Measurements from ENCODE around the gene ADPRH. TPM values are rescaled to one million over a fixed set of nuclear protein-coding genes. Genes with fewer than 3 reads are reported as not detected.

The ADPRH gene
- total RNA-seq, 1 experiment from 2014 or later: 3.6 TPM

DNA sequence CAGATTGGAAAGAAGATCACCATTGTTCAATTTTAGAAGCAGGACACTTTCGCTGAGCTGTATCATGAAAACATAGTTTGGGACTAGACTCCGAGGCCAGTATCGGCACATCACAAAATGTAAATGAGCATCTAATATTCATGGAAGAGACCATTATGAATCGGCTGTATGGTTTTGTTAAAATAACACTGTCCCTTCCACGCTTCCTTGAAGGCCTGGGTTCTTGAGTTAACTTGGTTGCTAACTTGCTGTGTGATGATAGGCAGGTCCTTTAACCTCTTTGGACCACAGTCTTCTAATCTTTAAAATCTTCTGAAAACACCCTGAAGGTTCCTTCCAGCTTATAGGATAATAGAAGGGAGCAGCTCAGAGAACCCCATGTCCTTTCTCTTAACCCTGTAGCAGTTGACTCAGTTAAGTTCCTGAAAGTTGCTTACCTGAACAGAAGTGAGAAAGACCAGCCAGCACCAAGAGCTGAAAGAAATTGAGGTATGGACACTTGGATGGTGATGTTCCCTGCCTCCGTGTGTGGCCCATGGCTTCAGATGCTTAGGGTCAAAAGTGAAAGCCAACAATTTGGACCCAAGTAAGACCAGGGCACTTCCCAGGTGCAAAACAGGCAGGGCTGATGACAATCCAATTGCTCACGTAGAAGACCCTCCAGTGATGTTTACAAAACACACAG, 22.0 kb upstream of the ADPRH start (continued):
- TF ChIP-seq EMX1 (CRISPR knock-in tag; IDR thresholded peaks at IDR 0.05) (no peak), SP1 (CRISPR knock-in tag; conservative IDR thresholded peaks at IDR 0.05) (no peak), GRHL2 (CRISPR knock-in tag; IDR thresholded peaks at IDR 0.05; ENCODE audit: insufficient replicate concordance, severe bottlenecking) (no peak), ZNF416 (CRISPR knock-in tag; IDR thresholded peaks at IDR 0.05) (no peak), GTF2I (CRISPR knock-in tag; conservative IDR thresholded peaks at IDR 0.05) (no peak)
- TF ChIP-seq, protein P1, sequence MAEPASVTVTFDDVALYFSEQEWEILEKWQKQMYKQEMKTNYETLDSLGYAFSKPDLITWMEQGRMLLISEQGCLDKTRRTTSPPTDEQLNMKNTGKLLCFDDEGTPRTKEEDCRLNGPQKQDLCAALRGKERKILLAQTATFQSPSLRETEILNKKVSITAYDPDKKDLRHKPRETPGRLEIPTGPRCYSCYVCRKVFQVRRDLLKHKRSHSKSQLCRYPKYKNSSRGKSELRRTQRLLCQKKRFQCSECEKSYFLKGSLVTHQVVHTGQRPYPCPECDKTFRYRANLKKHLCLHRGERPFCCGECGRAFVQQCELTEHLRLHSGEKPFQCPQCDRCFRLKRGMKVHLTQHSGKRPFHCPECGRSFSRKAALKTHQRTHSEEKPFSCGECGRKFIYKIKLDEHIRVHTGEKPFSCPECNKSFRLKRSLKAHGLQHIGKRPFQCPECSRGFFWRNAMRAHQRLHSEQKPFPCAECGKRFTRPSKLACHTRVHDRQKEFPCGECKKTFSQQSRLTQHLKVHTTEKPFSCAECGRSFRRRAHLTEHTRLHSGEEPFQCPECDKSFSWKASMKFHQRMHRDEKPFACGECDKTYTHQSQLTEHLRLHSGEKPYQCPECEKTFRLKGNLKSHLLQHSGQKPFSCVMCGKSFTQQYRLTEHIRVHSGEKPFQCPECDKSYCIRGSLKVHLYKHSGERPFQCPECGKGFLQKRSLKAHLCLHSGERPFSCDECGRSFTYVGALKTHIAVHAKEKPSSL (CRISPR knock-in tag; conservative IDR thresholded peaks at IDR 0.05): no peak

DNA sequence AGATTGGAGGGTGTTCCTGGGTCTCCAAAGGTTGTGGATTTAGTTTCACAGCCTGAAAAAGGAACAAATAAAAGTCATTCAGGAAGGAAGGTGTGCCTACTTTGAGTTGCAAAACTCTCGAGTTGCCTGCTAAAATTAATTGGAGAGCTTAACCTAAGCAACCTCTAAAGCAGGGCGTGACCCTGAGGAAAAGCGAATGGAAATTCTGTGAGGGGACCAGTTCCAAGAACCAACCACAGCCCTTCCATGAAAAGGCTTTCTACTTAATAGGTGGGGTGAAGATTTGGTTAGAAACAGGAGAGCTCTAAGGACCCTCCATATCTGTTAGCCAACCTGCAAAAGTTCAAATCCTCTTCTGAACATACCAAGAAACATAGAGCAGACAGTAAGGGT, 21.4 kb upstream of the ADPRH start:
- no peak for ATAC-seq
- Mint-ChIP-seq H3K9me3 (no peaks in the 10 kb centered on the region), H3K4me3 (no peak overlapping the region), H3K27me3 (ENCODE audit: low read depth) (no peaks in the 10 kb centered on the region; the same call in 1 of the 2 replicates), H3K4me1 (peaks cover 9% of the 10 kb centered on the region; the same call in 1 of the 2 replicates), H3K27ac (no peak overlapping the region), H3K36me3 (no peaks in the 10 kb centered on the region)
- no peak for TF ChIP-seq KAT7 (CRISPR knock-in tag; IDR thresholded peaks at IDR 0.05; ENCODE audit: borderline replicate concordance)
- TF ChIP-seq ZNF423 (CRISPR knock-in tag; IDR thresholded peaks at IDR 0.05): no peak
- no peak for TF ChIP-seq NR3C1 (CRISPR knock-in tag; conservative IDR thresholded peaks at IDR 0.05; ENCODE audit: low read depth)
- no peak for TF ChIP-seq ZNF121 (CRISPR knock-in tag; IDR thresholded peaks at IDR 0.05)
- TF ChIP-seq GRHL2 (CRISPR knock-in tag; IDR thresholded peaks at IDR 0.05; ENCODE audit: insufficient replicate concordance, severe bottlenecking): no peak
- no peak for TF ChIP-seq FOXP1 (CRISPR knock-in tag; IDR thresholded peaks at IDR 0.05; ENCODE audit: borderline replicate concordance)
- TF ChIP-seq ZNF138 (CRISPR knock-in tag; conservative IDR thresholded peaks at IDR 0.05): no peak
- no peak for TF ChIP-seq TP53 (CRISPR knock-in tag; IDR thresholded peaks at IDR 0.05)
- TF ChIP-seq ZNF263 (CRISPR knock-in tag; IDR thresholded peaks at IDR 0.05; ENCODE audit: low read depth): no peak
- no peak for TF ChIP-seq ATF1 (CRISPR knock-in tag; IDR thresholded peaks at IDR 0.05)
- TF ChIP-seq, protein P2, sequence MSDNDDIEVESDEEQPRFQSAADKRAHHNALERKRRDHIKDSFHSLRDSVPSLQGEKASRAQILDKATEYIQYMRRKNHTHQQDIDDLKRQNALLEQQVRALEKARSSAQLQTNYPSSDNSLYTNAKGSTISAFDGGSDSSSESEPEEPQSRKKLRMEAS (CRISPR knock-in tag; IDR thresholded peaks at IDR 0.05): no peak
- TF ChIP-seq, protein P3, sequence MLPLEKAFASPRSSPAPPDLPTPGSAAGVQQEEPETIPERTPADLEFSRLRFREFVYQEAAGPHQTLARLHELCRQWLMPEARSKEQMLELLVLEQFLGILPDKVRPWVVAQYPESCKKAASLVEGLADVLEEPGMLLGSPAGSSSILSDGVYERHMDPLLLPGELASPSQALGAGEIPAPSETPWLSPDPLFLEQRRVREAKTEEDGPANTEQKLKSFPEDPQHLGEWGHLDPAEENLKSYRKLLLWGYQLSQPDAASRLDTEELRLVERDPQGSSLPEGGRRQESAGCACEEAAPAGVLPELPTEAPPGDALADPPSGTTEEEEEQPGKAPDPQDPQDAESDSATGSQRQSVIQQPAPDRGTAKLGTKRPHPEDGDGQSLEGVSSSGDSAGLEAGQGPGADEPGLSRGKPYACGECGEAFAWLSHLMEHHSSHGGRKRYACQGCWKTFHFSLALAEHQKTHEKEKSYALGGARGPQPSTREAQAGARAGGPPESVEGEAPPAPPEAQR (CRISPR knock-in tag; IDR thresholded peaks at IDR 0.05): no peak
- TF ChIP-seq GABPB1 (CRISPR knock-in tag; IDR thresholded peaks at IDR 0.05): no peak
- no peak for TF ChIP-seq NR2C2 (CRISPR knock-in tag; IDR thresholded peaks at IDR 0.05)
- TF ChIP-seq, protein P4, sequence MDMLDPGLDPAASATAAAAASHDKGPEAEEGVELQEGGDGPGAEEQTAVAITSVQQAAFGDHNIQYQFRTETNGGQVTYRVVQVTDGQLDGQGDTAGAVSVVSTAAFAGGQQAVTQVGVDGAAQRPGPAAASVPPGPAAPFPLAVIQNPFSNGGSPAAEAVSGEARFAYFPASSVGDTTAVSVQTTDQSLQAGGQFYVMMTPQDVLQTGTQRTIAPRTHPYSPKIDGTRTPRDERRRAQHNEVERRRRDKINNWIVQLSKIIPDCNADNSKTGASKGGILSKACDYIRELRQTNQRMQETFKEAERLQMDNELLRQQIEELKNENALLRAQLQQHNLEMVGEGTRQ (CRISPR knock-in tag; IDR thresholded peaks at IDR 0.05): no peak
- TF ChIP-seq, protein P5, sequence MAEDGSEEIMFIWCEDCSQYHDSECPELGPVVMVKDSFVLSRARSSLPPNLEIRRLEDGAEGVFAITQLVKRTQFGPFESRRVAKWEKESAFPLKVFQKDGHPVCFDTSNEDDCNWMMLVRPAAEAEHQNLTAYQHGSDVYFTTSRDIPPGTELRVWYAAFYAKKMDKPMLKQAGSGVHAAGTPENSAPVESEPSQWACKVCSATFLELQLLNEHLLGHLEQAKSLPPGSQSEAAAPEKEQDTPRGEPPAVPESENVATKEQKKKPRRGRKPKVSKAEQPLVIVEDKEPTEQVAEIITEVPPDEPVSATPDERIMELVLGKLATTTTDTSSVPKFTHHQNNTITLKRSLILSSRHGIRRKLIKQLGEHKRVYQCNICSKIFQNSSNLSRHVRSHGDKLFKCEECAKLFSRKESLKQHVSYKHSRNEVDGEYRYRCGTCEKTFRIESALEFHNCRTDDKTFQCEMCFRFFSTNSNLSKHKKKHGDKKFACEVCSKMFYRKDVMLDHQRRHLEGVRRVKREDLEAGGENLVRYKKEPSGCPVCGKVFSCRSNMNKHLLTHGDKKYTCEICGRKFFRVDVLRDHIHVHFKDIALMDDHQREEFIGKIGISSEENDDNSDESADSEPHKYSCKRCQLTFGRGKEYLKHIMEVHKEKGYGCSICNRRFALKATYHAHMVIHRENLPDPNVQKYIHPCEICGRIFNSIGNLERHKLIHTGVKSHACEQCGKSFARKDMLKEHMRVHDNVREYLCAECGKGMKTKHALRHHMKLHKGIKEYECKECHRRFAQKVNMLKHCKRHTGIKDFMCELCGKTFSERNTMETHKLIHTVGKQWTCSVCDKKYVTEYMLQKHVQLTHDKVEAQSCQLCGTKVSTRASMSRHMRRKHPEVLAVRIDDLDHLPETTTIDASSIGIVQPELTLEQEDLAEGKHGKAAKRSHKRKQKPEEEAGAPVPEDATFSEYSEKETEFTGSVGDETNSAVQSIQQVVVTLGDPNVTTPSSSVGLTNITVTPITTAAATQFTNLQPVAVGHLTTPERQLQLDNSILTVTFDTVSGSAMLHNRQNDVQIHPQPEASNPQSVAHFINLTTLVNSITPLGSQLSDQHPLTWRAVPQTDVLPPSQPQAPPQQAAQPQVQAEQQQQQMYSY (CRISPR knock-in tag; IDR thresholded peaks at IDR 0.05): no peak
- no peak for TF ChIP-seq RORB (CRISPR knock-in tag; IDR thresholded peaks at IDR 0.05)
- ChIA-PET POLR2A (no interaction called here), CTCF (no interaction called here)
- DNase-seq (ENCODE audit: low spot score): no peak
